MM.1S (cell line): ENCODE data around the gene LAD1.

Experiments used
- CTCF ChIP-seq: fragments of 300-600 bp; sonication (generic); IDR thresholded peaks from 2 replicates; pipeline ENCODE4 v1.5.1; 2016; ENCODE audit warnings: antibody characterized with exemption, low read length, mixed read lengths
- EZH2 ChIP-seq: fragments of 300-600 bp; sonication (generic); optimal IDR thresholded peaks from 2 replicates; pipeline ENCODE3; 2017; ENCODE audit warnings: low read depth, mild to moderate bottlenecking, antibody characterized with exemption, low read length, mixed read lengths
- EZH2phosphoT487 ChIP-seq: fragments of 300-600 bp; sonication (generic); IDR thresholded peaks from 2 replicates; pipeline ENCODE4 v1.6.1; 2018; ENCODE audit warnings: antibody characterized with exemption, low read length

GRCh38 chr1:201350884-201351283 lies 48.2 kb downstream of the LAD1 start:
- TF ChIP-seq CTCF: no peak
- no peak for TF ChIP-seq EZH2
- TF ChIP-seq EZH2phosphoT487: no peak
